OCI-LY3 (cell line): Measurements from ENCODE around the gene MAGI2.
"Not testable (repeated sequence)": the region's sequence is repeated elsewhere in the genome, so short reads cannot be mapped to it uniquely, and the experiment has no call there.

ENCODE experiments used
- H2AFZ ChIP-seq: fragments of 200-600, 300-600 bp; shearing (Covaris generic); 2 replicates; pipeline ENCODE4 v1.6.0; 2014; ENCODE audit warnings: antibody characterized with exemption, low read depth, low read length
- H3K27ac ChIP-seq: fragments of 200-600, 300-600 bp; sonication (generic); 2 replicates; pipeline ENCODE4 v1.5.1; 2014; ENCODE audit warnings: mild to moderate bottlenecking, low read length, moderate library complexity, mixed read lengths
- H3K27me3 ChIP-seq: fragments of 200-600, 300-600 bp; sonication (generic); 2 replicates; pipeline ENCODE4 v1.6.1; 2014; ENCODE audit warnings: low read depth, low read length, mixed read lengths
- H3K36me3 ChIP-seq: fragments of 200-600, 300-600 bp; sonication (generic); replicated peaks from 2 replicates; pipeline ENCODE3; 2014; ENCODE audit warnings: low read depth, low read length, mixed read lengths
- H3K4me1 ChIP-seq: fragments of 300-600, 200-600 bp; sonication (generic); 2 replicates; pipeline ENCODE4 v1.6.1; 2014; ENCODE audit warnings: low read length, mixed read lengths
- H3K4me2 ChIP-seq: fragments of 200-600, 300-600 bp; sonication (generic); 2 replicates; pipeline ENCODE4 v1.6.1; 2014; ENCODE audit warnings: low read length, mixed read lengths
- H3K4me3 ChIP-seq: fragments of 300-600, 200-600 bp; sonication (generic); 2 replicates; pipeline ENCODE4 v1.5.1; 2014; ENCODE audit warnings: antibody characterized with exemption, mild to moderate bottlenecking, low read length, moderate library complexity
- H3K79me2 ChIP-seq: fragments of 300-600, 200-600 bp; shearing (Covaris generic); 2 replicates; pipeline ENCODE4 v1.6.1; 2014; ENCODE audit warnings: mild to moderate bottlenecking, low read length, mixed read lengths
- H3K9ac ChIP-seq: fragments of 300-600, 200-600 bp; shearing (Covaris generic); 2 replicates; pipeline ENCODE4 v1.6.0; 2014; ENCODE audit warnings: mild to moderate bottlenecking, low read length, moderate library complexity
- H3K9me3 ChIP-seq: fragments of 200-600, 300-600 bp; shearing (Covaris generic); 2 replicates; pipeline ENCODE4 v1.6.1; 2014; ENCODE audit warnings: low read length, mixed read lengths; ENCODE audit not compliant: insufficient read depth
- H4K20me1 ChIP-seq: fragments of 200-600, 300-600 bp; sonication (generic); 2 replicates; pipeline ENCODE4 v1.6.1; 2016; ENCODE audit warnings: low read length, mixed read lengths; ENCODE audit not compliant: insufficient read depth
- CTCF ChIP-seq: fragments of 200-600, 300-600 bp; sonication (generic); IDR thresholded peaks from 2 replicates; pipeline ENCODE4 v1.5.1; 2014; ENCODE audit warnings: antibody characterized with exemption, low read length, low read depth
- EZH2phosphoT487 ChIP-seq: fragments of 200-600 bp; shearing (Covaris generic); IDR thresholded peaks from 2 replicates; pipeline ENCODE4 v1.6.1; 2018; ENCODE audit warnings: antibody characterized with exemption, mixed run types, low read depth

MAGI2 gene

GRCh38 chr7:79452032-79452494 lies 1.4 kb downstream of the MAGI2 start:
- H3K4me1 ChIP-seq, result no peaks in the 10 kb centered on the region
- H3K27ac ChIP-seq, result no peak overlapping the region
- H4K20me1 ChIP-seq, result no peaks in the 10 kb centered on the region
- H3K4me3 ChIP-seq, result no peak overlapping the region
- H2AFZ ChIP-seq, result no peak overlapping the region
- no peaks in the 10 kb centered on the region for H3K9me3 ChIP-seq
- TF ChIP-seq EZH2phosphoT487, result no peak
- no peak for TF ChIP-seq CTCF
- H3K36me3 ChIP-seq, result no peaks in the 10 kb centered on the region
- H3K79me2 ChIP-seq, result no peaks in the 10 kb centered on the region
- H3K4me2 ChIP-seq, result no peak overlapping the region
- no peak overlapping the region for H3K9ac ChIP-seq
- H3K27me3 ChIP-seq, result no peaks in the 10 kb centered on the region

DNA sequence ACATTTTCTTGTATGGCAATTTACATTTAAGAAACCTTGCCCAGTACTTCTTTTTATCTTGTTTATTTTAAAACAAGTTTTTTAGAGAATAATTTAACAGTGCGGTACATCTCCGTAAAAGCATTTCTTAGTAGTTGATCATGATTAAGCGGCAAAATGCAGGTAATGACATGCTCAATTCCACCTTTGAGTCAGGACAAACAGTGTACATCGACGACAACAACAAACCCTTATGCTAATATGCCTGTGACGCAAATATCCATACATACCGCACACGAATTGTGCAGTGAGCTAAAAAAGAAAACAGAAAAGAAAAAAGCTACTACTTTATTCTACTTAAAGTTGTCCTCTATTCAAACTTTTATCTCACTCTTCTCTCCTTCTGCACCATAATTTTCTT lies 1.9 kb downstream of the MAGI2 start:
- H3K27me3 ChIP-seq, result no peaks in the 10 kb centered on the region
- H3K27ac ChIP-seq, result no peak overlapping the region
- H2AFZ ChIP-seq, result no peak overlapping the region
- H3K36me3 ChIP-seq, result no peaks in the 10 kb centered on the region
- no peak overlapping the region for H3K4me3 ChIP-seq
- no peaks in the 10 kb centered on the region for H3K4me1 ChIP-seq
- H3K79me2 ChIP-seq, result no peaks in the 10 kb centered on the region
- TF ChIP-seq EZH2phosphoT487 (no peak), CTCF (no peak)
- no peak overlapping the region for H3K9ac ChIP-seq
- no peak overlapping the region for H3K4me2 ChIP-seq
- no peaks in the 10 kb centered on the region for H4K20me1 ChIP-seq
- H3K9me3 ChIP-seq, result no peaks in the 10 kb centered on the region

- not testable (repeated sequence) for H3K27ac ChIP-seq, H3K9me3 ChIP-seq, H3K9ac ChIP-seq, H3K4me2 ChIP-seq, H2AFZ ChIP-seq, H3K36me3 ChIP-seq, H3K79me2 ChIP-seq, H4K20me1 ChIP-seq, H3K4me1 ChIP-seq, H3K4me3 ChIP-seq, H3K27me3 ChIP-seq
Observed at GRCh38 chr7:79442766-79443165, 10.7 kb downstream of the MAGI2 start.

DNA sequence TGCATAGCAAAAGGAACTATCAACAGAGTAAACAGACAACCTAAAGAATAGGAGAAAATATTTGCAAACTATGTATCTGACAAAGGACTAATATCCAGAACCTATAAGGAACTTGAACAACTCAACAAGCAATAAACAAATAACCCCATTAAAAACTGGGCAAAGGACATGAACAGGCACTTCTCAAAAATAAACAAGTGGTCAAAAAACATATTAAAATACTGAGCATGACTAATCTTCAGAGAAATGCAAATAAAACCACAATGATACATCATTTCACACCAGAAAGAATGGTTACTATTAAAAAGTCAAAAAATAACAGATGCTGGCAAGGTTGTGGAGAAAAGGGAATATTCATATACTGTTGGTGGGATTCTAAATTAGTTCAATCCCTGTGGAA lies 17.1 kb downstream of the MAGI2 start:
- Histone ChIP-seq H3K4me3 (no peak overlapping the region), H3K79me2 (no peaks in the 10 kb centered on the region), H3K36me3 (no peaks in the 10 kb centered on the region), H3K4me1 (no peaks in the 10 kb centered on the region), H2AFZ (no peak overlapping the region), H3K27ac (no peak overlapping the region), H3K4me2 (no peak overlapping the region), H3K9me3 (no peaks in the 10 kb centered on the region), H4K20me1 (no peaks in the 10 kb centered on the region), H3K9ac (no peak overlapping the region), H3K27me3 (no peaks in the 10 kb centered on the region)
- TF ChIP-seq EZH2phosphoT487 (no peak), CTCF (no peak)

- Histone ChIP-seq H3K4me1 (no peaks in the 10 kb centered on the region), H4K20me1 (no peaks in the 10 kb centered on the region), H3K4me3 (no peak overlapping the region)
Observed at GRCh38 chr7:79434867-79435266, 18.6 kb downstream of the MAGI2 start.

More at GRCh38 chr7:79434867-79435266, 18.6 kb downstream of the MAGI2 start:
- H3K4me2 ChIP-seq, result no peak overlapping the region
- no peak overlapping the region for H2AFZ ChIP-seq
- H3K27ac ChIP-seq, result no peak overlapping the region
- H3K27me3 ChIP-seq, result no peaks in the 10 kb centered on the region
- H3K9me3 ChIP-seq, result no peaks in the 10 kb centered on the region
- no peaks in the 10 kb centered on the region for H3K36me3 ChIP-seq
- no peaks in the 10 kb centered on the region for H3K79me2 ChIP-seq
- TF ChIP-seq CTCF, result no peak
- TF ChIP-seq EZH2phosphoT487, result no peak
- no peak overlapping the region for H3K9ac ChIP-seq
